H1 (cell line): Measurements from ENCODE around the gene RAP1B. TPM values are rescaled to one million over a fixed set of nuclear protein-coding genes. Genes with fewer than 3 reads are reported as not detected.

Experiments
- BCL11A ChIP-seq, 2 experiments: IDR thresholded peaks; one replicate each; pipeline ENCODE4 v1.6.1; 2011; ENCODE audit warnings: low read depth in 2 of 2, low read length in 2 of 2, mild to moderate bottlenecking in 2 of 2
- BRCA1 ChIP-seq: IDR thresholded peaks from 2 replicates; pipeline ENCODE4 v1.6.1; 2012; ENCODE audit warnings: low read depth, low read length, improper control_type of control experiment
- CTBP2 ChIP-seq: IDR thresholded peaks from 2 replicates; pipeline ENCODE4 v1.7.0; 2011; ENCODE audit warnings: borderline replicate concordance, mild to moderate bottlenecking, moderate library complexity, mixed read lengths, low read length; ENCODE audit not compliant: insufficient read depth, insufficient read length
- NANOG ChIP-seq: IDR thresholded peaks from 2 replicates; pipeline ENCODE4 v1.6.1; 2011; ENCODE audit warnings: low read length, low read depth, mild to moderate bottlenecking, inconsistent platforms; ENCODE audit not compliant: insufficient read depth, poor library complexity, severe bottlenecking
- NRF1 ChIP-seq: IDR thresholded peaks from 2 replicates; pipeline ENCODE4 v1.6.1; 2011; ENCODE audit warnings: mild to moderate bottlenecking, low read depth, low read length, improper control_type of control experiment
- RNF2 ChIP-seq: fragments of 200-900, 300-1000 bp; sonication (generic); IDR thresholded peaks from 2 replicates; pipeline ENCODE4 v1.7.1; 2016; ENCODE audit warnings: borderline replicate concordance, low read depth, mild to moderate bottlenecking, antibody characterized with exemption, low read length; ENCODE audit not compliant: poor library complexity, severe bottlenecking; ENCODE audit errors: missing control alignments
- SP1 ChIP-seq: IDR thresholded peaks from 2 replicates; pipeline ENCODE4 v1.6.1; 2011; ENCODE audit warnings: low read depth, low read length
- SP2 ChIP-seq: IDR thresholded peaks from 2 replicates; pipeline ENCODE4 v1.6.1; 2012; ENCODE audit warnings: mild to moderate bottlenecking, low read length, inconsistent platforms
- SUZ12 ChIP-seq: fragments of 200-600 bp; sonication (generic); IDR thresholded peaks from 2 replicates; pipeline ENCODE4 v1.6.1; 2012; ENCODE audit warnings: mild to moderate bottlenecking, inconsistent platforms, low read length, moderate library complexity, mixed read lengths
- polyA plus RNA-seq, 7 experiments: library from polyadenylated mRNA; depleted of rRNA in 3 of 7; stranded (reverse) in 5 of 7; unstranded in 2 of 7; fragments of >200 nt in 5 of 7; fragments of 200-250 nt in 2 of 7; gene quantifications; 1 replicate in 5 of 7; 2 replicates in 1 of 7; 4 replicates in 1 of 7; pipeline versions ENCODE4 v1.2.1 to v1.2.3, GENCODE V29; 2011 to 2013; ENCODE audit warnings: missing spikeins in 2 of 7, mixed read lengths in 2 of 7
- total RNA-seq: library from RNA; stranded (reverse); fragmentation: NEBNext Ultra II Directional; extraction: Animal tissue kit (Norgen Biotek cat#: 25700); gene quantifications from 2 replicates; pipeline ENCODE4 v1.2.1, GENCODE V29; 2021

The RAP1B gene
- total and polyA plus RNA-seq, 2 of the 8 experiments (the other 6 are each of a cell fraction or from before 2014, with no cell fraction given), result 61.4 to 112 TPM

- no peak for TF ChIP-seq BRCA1
- no peak for TF ChIP-seq SUZ12
- no peak for TF ChIP-seq CTBP2
- no peak for TF ChIP-seq BCL11A (IDR thresholded peaks at IDR 0.05; ENCODE audit: low read depth in 2 of 2, low read length in 2 of 2)
- no peak for TF ChIP-seq NANOG
- no peak for TF ChIP-seq RNF2
- TF ChIP-seq SP1, result no peak
- no peak for TF ChIP-seq SP2
- TF ChIP-seq NRF1, result no peak
These were observed 20.5 kb downstream of the RAP1B start (continued) for GRCh38 chr12:68631227-68631626.
